ENCODE data around the gene VIM.

- no peak for TF ChIP-seq POLR2AphosphoS5 (IDR thresholded peaks at IDR 0.05)
- TF ChIP-seq CTCF (IDR thresholded peaks at IDR 0.05 in 8 of 11, conservative IDR thresholded peaks at IDR 0.05 in 3 of 11) = no peak
Measured at GRCh38 chr10:17188644-17189172, 39.3 kb upstream of the VIM start.
